B cell (primary cell): ENCODE measurements around the gene NOS3. TPM values are rescaled to one million over a fixed set of nuclear protein-coding genes. Genes with fewer than 3 reads are reported as not detected.

Source experiments
- ATAC-seq: fragments of 200-7000 bp; cut with Tn5 transposase; one replicate; pipeline ENCODE4 v1.10.0; 2021; ENCODE audit warnings: low read depth, mild to moderate bottlenecking, moderate number of reproducible peaks, moderate library complexity
- CTCF ChIA-PET: fragments of 350-600 bp; sonication (Branson Sonifier 250); formaldehyde crosslinking; loops from one replicate; lab custom pipeline; 2021; ENCODE audit warnings: antibody characterized with exemption, inconsistent platforms; lab: Charles Lee
- POLR2A ChIA-PET: fragments of 350-600 bp; sonication (Branson Sonifier 250); formaldehyde crosslinking; loops from one replicate; lab custom pipeline; 2021; ENCODE audit warnings: antibody characterized with exemption; lab: Charles Lee
- DNase-seq: peaks from one replicate; pipeline ENCODE4 v3.0.0; 2013
- H2AFZ ChIP-seq: 2 replicates; pipeline ENCODE4 v1.6.1; 2012; ENCODE audit warnings: mild to moderate bottlenecking, low read depth, low read length; ENCODE audit not compliant: insufficient read depth, poor library complexity, severe bottlenecking
- H3K27ac ChIP-seq, 2 donors: 1 replicate in 1 of 2; 2 replicates in 1 of 2; pipeline ENCODE4 v1.5.1; 2012 to 2013; ENCODE audit warnings: low read length in 2 of 2, mild to moderate bottlenecking in 2 of 2, moderate library complexity in 1 of 2
- H3K27me3 ChIP-seq, 4 experiments: fragments of 200-600 bp in 1 of 4; sonication (generic) in 1 of 4; replicated peaks in 1 of 4; 1 replicate in 2 of 4; 2 replicates in 2 of 4; pipeline versions ENCODE4 v1.6.1 to v1.7.0; 2013 to 2016; ENCODE audit warnings: low read length in 3 of 4, mild to moderate bottlenecking in 2 of 4, mixed read lengths in 1 of 4, moderate library complexity in 1 of 4; ENCODE audit not compliant: insufficient read depth in 4 of 4, control insufficient read depth in 3 of 4; ENCODE audit errors: control extremely low read depth in 1 of 4
- H3K36me3 ChIP-seq, 2 experiments: replicated peaks in 1 of 2; 1 replicate in 1 of 2; 2 replicates in 1 of 2; pipeline versions ENCODE4 v1.6.1 to v1.7.1; 2013; ENCODE audit warnings: low read length in 1 of 2; ENCODE audit not compliant: insufficient read depth in 2 of 2, control insufficient read depth in 1 of 2; ENCODE audit errors: control extremely low read depth in 1 of 2, extremely low read depth in 1 of 2
- H3K4me1 ChIP-seq, 2 donors: fragments of 200-600 bp in 1 of 2; sonication (generic) in 1 of 2; 1 replicate in 1 of 2; 2 replicates in 1 of 2; pipeline versions ENCODE4 v1.5.1 to v1.6.1; 2013 to 2017; ENCODE audit warnings: low read length in 2 of 2; ENCODE audit not compliant: control insufficient read depth in 2 of 2, insufficient read depth in 2 of 2
- H3K4me2 ChIP-seq: replicated peaks from 2 replicates; pipeline ENCODE3; 2012; ENCODE audit warnings: mild to moderate bottlenecking, low read depth, low read length; ENCODE audit not compliant: poor library complexity, severe bottlenecking
- H3K4me3 ChIP-seq, 5 experiments: fragments of 200-600 bp in 1 of 5; sonication (generic) in 1 of 5; 1 replicate in 3 of 5; 2 replicates in 2 of 5; pipeline versions ENCODE4 v1.5.1 to v1.7.0; 2011 to 2016; ENCODE audit warnings: low read length in 4 of 5, mild to moderate bottlenecking in 4 of 5, low read depth in 2 of 5, control low read depth in 1 of 5, moderate library complexity in 1 of 5; ENCODE audit not compliant: insufficient read depth in 1 of 5; ENCODE audit errors: control extremely low read depth in 1 of 5, extremely low read depth in 1 of 5
- H3K79me2 ChIP-seq: fragments of 200-600 bp; sonication (generic); one replicate; pipeline ENCODE4 v1.6.0; 2016; ENCODE audit warnings: low read length; ENCODE audit not compliant: control insufficient read depth, insufficient read depth
- H3K9ac ChIP-seq: fragments of 200-600 bp; sonication (generic); 2 replicates; pipeline ENCODE4 v1.6.1; 2017; ENCODE audit warnings: mild to moderate bottlenecking, low read length, moderate library complexity
- H3K9me3 ChIP-seq, 3 donors: one replicate each; pipeline versions ENCODE4 v1.6.1 to v1.7.1; 2013; ENCODE audit warnings: low read length in 2 of 3; ENCODE audit not compliant: control insufficient read depth in 2 of 3, insufficient read depth in 1 of 3; ENCODE audit errors: control extremely low read depth in 1 of 3
- H4K20me1 ChIP-seq: 2 replicates; pipeline ENCODE4 v1.6.0; 2012; ENCODE audit warnings: mild to moderate bottlenecking, low read length; ENCODE audit not compliant: insufficient read depth, control insufficient read depth, poor library complexity, severe bottlenecking
- H3K27ac Mint-ChIP-seq: one replicate; pipeline ENCODE4 v1.8.0; 2021; ENCODE audit warnings: mixed read lengths
- H3K27me3 Mint-ChIP-seq: one replicate; pipeline ENCODE4 v1.8.0; 2021; ENCODE audit warnings: mixed read lengths
- H3K4me1 Mint-ChIP-seq: one replicate; pipeline ENCODE4 v1.8.0; 2021; ENCODE audit warnings: mixed read lengths
- H3K4me3 Mint-ChIP-seq: one replicate; pipeline ENCODE4 v1.8.0; 2021; ENCODE audit warnings: mixed read lengths
- H3K9me3 Mint-ChIP-seq: one replicate; pipeline ENCODE4 v1.8.0; 2022; ENCODE audit warnings: mixed read lengths; ENCODE audit not compliant: insufficient read depth
- CTCF ChIP-seq: fragments of 200-600 bp; IDR thresholded peaks from one replicate; pipeline ENCODE4 v1.8.0; 2022; ENCODE audit warnings: antibody characterized with exemption, mild to moderate bottlenecking
- EZH2 ChIP-seq: IDR thresholded peaks from 2 replicates; pipeline ENCODE4 v1.6.1; 2012; ENCODE audit warnings: borderline replicate concordance, low read depth, mild to moderate bottlenecking, moderate library complexity, low read length; ENCODE audit not compliant: insufficient read depth, poor library complexity, severe bottlenecking
- WGBS: methylation state at CpG from one replicate; pipeline ENCODE4 v1.1.5; 2013; ENCODE audit warnings: missing lambda C conversion rate; ENCODE audit not compliant: insufficient coverage; 5-methylcytosine and 5-hydroxymethylcytosine counted together
- intact Hi-C: fragments of 100-400 bp; cut with micrococcal nuclease; formaldehyde crosslinking; loops from one replicate; pipeline ENCODE4 v1.10.0; 2022
- polyA plus RNA-seq: library from polyadenylated mRNA; depleted of rRNA; stranded (reverse); fragments of >200 nt; gene quantifications from 2 replicates; pipeline ENCODE4 v1.2.3, GENCODE V29; 2012
- total RNA-seq, 2 donors: library from RNA; stranded (reverse); fragments of 120-200 nt in 1 of 2; gene quantifications; 1 replicate in 1 of 2; 2 replicates in 1 of 2; pipeline versions ENCODE4 v1.2.3 to v1.2.4, GENCODE V29; 2013 to 2022

Gene NOS3
- total and polyA plus RNA-seq, 2 donors (not counting 1 experiment from before 2014, with no cell fraction given), result 0.39 to 0.54 TPM

GRCh38 chr7:151047976-151048815, 57.4 kb downstream of the NOS3 start, which contains the start of gene ASIC3:
Gene ASIC3 (plus strand): TSS chr7:151048531. CDS start chr7:151048886, 355 bp downstream.
- H3K4me1 Mint-ChIP-seq, result peaks cover 6% of the 10 kb centered on the region
- no peaks in the 10 kb centered on the region for H3K36me3 ChIP-seq
- H3K79me2 ChIP-seq, result no peaks in the 10 kb centered on the region
- H3K4me3 ChIP-seq, result no peak within 1 kb of the TSS
- H3K27me3 ChIP-seq, result peaks cover 0 to 13% (median 3%) of the 10 kb centered on the region in 4 experiments
- peaks cover 6% of the 10 kb centered on the region for H3K27me3 Mint-ChIP-seq
- DNase-seq, result no peak
- H3K27ac Mint-ChIP-seq, result no peak within 1 kb of the TSS
- ChIA-PET POLR2A (no interaction called here), CTCF (no interaction called here)
- H3K27ac ChIP-seq, result no peak within 1 kb of the TSS
- H3K4me1 ChIP-seq, result peaks cover 0 to 3% of the 10 kb centered on the region in 2 donors
- H4K20me1 ChIP-seq, result no peaks in the 10 kb centered on the region
- H2AFZ ChIP-seq, result no peak within 1 kb of the TSS
- intact Hi-C loops, result no loop called here
- H3K9me3 ChIP-seq, result no peaks in the 10 kb centered on the region
- 97% methylated on average over 20 of the region's 22 CpGs for WGBS
- no peak within 1 kb of the TSS for H3K4me3 Mint-ChIP-seq
- no peak for ATAC-seq
- no peak within 1 kb of the TSS for H3K9ac ChIP-seq
- H3K4me2 ChIP-seq, result no peak within 1 kb of the TSS
- TF ChIP-seq EZH2 (no peak), CTCF (no peak)
- no peaks in the 10 kb centered on the region for H3K9me3 Mint-ChIP-seq

GRCh38 chr7:151048911-151049463, 58.2 kb downstream of the NOS3 start:
- no peak overlapping the region for H3K4me3 ChIP-seq
- no peaks in the 10 kb centered on the region for H3K36me3 ChIP-seq
- intact Hi-C loops, result no loop called here
- POLR2A ChIA-PET, result no interaction called here
- TF ChIP-seq EZH2, result no peak
- TF ChIP-seq CTCF, result no peak
- H3K9me3 ChIP-seq, result no peaks in the 10 kb centered on the region
- no peak overlapping the region for H2AFZ ChIP-seq
- H4K20me1 ChIP-seq, result no peaks in the 10 kb centered on the region
- Mint-ChIP-seq H3K4me3 (no peak overlapping the region), H3K9me3 (no peaks in the 10 kb centered on the region), H3K27me3 (peaks cover 6% of the 10 kb centered on the region), H3K27ac (no peak overlapping the region), H3K4me1 (peaks cover 6% of the 10 kb centered on the region)
- H3K9ac ChIP-seq, result no peak overlapping the region
- H3K4me1 ChIP-seq, result peaks cover 0 to 3% of the 10 kb centered on the region in 2 donors
- DNase-seq, result no peak
- no peaks in the 10 kb centered on the region for H3K79me2 ChIP-seq
- peaks cover 0 to 13% (median 3%) of the 10 kb centered on the region in 4 experiments for H3K27me3 ChIP-seq
- H3K4me2 ChIP-seq, result no peak overlapping the region
- no peak for ATAC-seq
- CTCF ChIA-PET, result no interaction called here
- WGBS, result 97% methylated on average over 38 of the region's 38 CpGs
- H3K27ac ChIP-seq, result no peak overlapping the region
